ENCODE data around the gene TMEM212. TPM values are rescaled to one million over a fixed set of nuclear protein-coding genes. Genes with fewer than 3 reads are reported as not detected.

Gene TMEM212
- total and polyA plus RNA-seq, 2 of the 13 experiments (the other 11 are each of a cell fraction or from before 2014, with no cell fraction given): not detected

- 0 out of 2 replicates have a peak, but pooled peaks have one; percentile 9 for TF ChIP-seq ZSCAN20 (CRISPR knock-in tag; IDR thresholded peaks at IDR 0.05; ENCODE audit: borderline replicate concordance)
- TF ChIP-seq ZNF503 (CRISPR knock-in tag; IDR thresholded peaks at IDR 0.05): no peak
- no peak for TF ChIP-seq FOXP1 (IDR thresholded peaks at IDR 0.05)
- TF ChIP-seq FOXP1 (CRISPR knock-in tag; IDR thresholded peaks at IDR 0.05): peak; percentile 42; the same call in 1 of the 2 replicates
- TF ChIP-seq RFXAP (CRISPR knock-in tag; IDR thresholded peaks at IDR 0.05; ENCODE audit: borderline replicate concordance): no peak
- TF ChIP-seq SP5 (CRISPR knock-in tag; IDR thresholded peaks at IDR 0.05; ENCODE audit: borderline replicate concordance, low read depth): no peak
- TF ChIP-seq HDAC1 (CRISPR knock-in tag; IDR thresholded peaks at IDR 0.05): no peak
- TF ChIP-seq KDM1A (CRISPR knock-in tag; IDR thresholded peaks at IDR 0.05): no peak
- TF ChIP-seq ZNF550 (CRISPR knock-in tag; IDR thresholded peaks at IDR 0.05; ENCODE audit: borderline replicate concordance): no peak
- TF ChIP-seq MTF2 (CRISPR knock-in tag; IDR thresholded peaks at IDR 0.05; ENCODE audit: borderline replicate concordance): no peak
- TF ChIP-seq MIER3 (CRISPR knock-in tag; IDR thresholded peaks at IDR 0.05; ENCODE audit: borderline replicate concordance): no peak
- TF ChIP-seq ZNF570 (CRISPR knock-in tag; IDR thresholded peaks at IDR 0.05; ENCODE audit: borderline replicate concordance): no peak
- peak; percentile 9 for TF ChIP-seq HNRNPK (IDR thresholded peaks at IDR 0.05; ENCODE audit: low read depth, low read length, poor library complexity, severe bottlenecking)
- no peak for TF ChIP-seq GABPA (IDR thresholded peaks at IDR 0.05; ENCODE audit: low read depth, low read length)
- TF ChIP-seq GABPA (CRISPR knock-in tag; IDR thresholded peaks at IDR 0.05; ENCODE audit: low read depth): peak; percentile 20; the same call in 1 of the 2 replicates
- no peak for TF ChIP-seq ZNF543 (CRISPR knock-in tag; IDR thresholded peaks at IDR 0.05)
- no peak for TF ChIP-seq RFX3 (CRISPR knock-in tag; IDR thresholded peaks at IDR 0.05)
- TF ChIP-seq ZNF563 (CRISPR knock-in tag; IDR thresholded peaks at IDR 0.05): no peak
- TF ChIP-seq ZNF672 (CRISPR knock-in tag; IDR thresholded peaks at IDR 0.05): no peak
- TF ChIP-seq TAF15 (IDR thresholded peaks at IDR 0.05; ENCODE audit: low read depth, low read length, poor library complexity, severe bottlenecking): no peak
- no peak for TF ChIP-seq FOXO4 (CRISPR knock-in tag; conservative IDR thresholded peaks at IDR 0.05)
- TF ChIP-seq PAX8 (CRISPR knock-in tag; IDR thresholded peaks at IDR 0.05; ENCODE audit: borderline replicate concordance): no peak
- TF ChIP-seq MXD4 (CRISPR knock-in tag; IDR thresholded peaks at IDR 0.05): no peak
- no peak for TF ChIP-seq NR2F6 (IDR thresholded peaks at IDR 0.05)
- 0 out of 2 replicates have a peak, but pooled peaks have one; percentile 59 for TF ChIP-seq NR2F6 (CRISPR knock-in tag; IDR thresholded peaks at IDR 0.05)
- no peak for TF ChIP-seq FOXO1 (CRISPR knock-in tag; IDR thresholded peaks at IDR 0.05)
- TF ChIP-seq THAP8 (CRISPR knock-in tag; IDR thresholded peaks at IDR 0.05; ENCODE audit: borderline replicate concordance): no peak
- no peak for TF ChIP-seq NR2C2 (CRISPR knock-in tag; IDR thresholded peaks at IDR 0.05; ENCODE audit: borderline replicate concordance)
- TF ChIP-seq ZNF235 (CRISPR knock-in tag; IDR thresholded peaks at IDR 0.05; ENCODE audit: borderline replicate concordance): no peak
- no peak for TF ChIP-seq GPN1 (CRISPR knock-in tag; IDR thresholded peaks at IDR 0.05; ENCODE audit: borderline replicate concordance)
- TF ChIP-seq ZNF644 (CRISPR knock-in tag; IDR thresholded peaks at IDR 0.05; ENCODE audit: low read depth): no peak
- no peak for TF ChIP-seq AKAP8 (CRISPR knock-in tag; IDR thresholded peaks at IDR 0.05)
- TF ChIP-seq GTF3A (CRISPR knock-in tag; conservative IDR thresholded peaks at IDR 0.05): no peak
Observed at GRCh38 chr3:171809611-171809860, 33.6 kb upstream of the TMEM212 start (continued).

All from HepG2 (cell line).